KMS-11 (cell line): ENCODE measurements around the gene XPOT.
A peak's percentile ranks its signal among the peaks of the same experiment; 100 is the strongest.

ENCODE experiments used
- H2AFZ ChIP-seq: fragments of 200-600 bp; sonication (generic); 2 replicates; pipeline ENCODE4 v1.6.1; 2016; ENCODE audit warnings: antibody characterized with exemption, mixed run types, low read depth
- H3K27ac ChIP-seq: fragments of 200-600 bp; sonication (generic); 2 replicates; pipeline ENCODE4 v1.6.1; 2016; ENCODE audit warnings: mild to moderate bottlenecking, mixed run types
- H3K27me3 ChIP-seq: fragments of 200-600 bp; sonication (generic); 2 replicates; pipeline ENCODE4 v1.6.1; 2017; ENCODE audit warnings: mild to moderate bottlenecking, low read depth, mixed run types, moderate library complexity; ENCODE audit not compliant: insufficient read depth
- H3K36me3 ChIP-seq: fragments of 200-600 bp; sonication (generic); 2 replicates; pipeline ENCODE4 v1.6.1; 2017; ENCODE audit warnings: mild to moderate bottlenecking, mixed run types; ENCODE audit not compliant: insufficient read depth
- H3K4me1 ChIP-seq: fragments of 200-600 bp; sonication (generic); 2 replicates; pipeline ENCODE4 v1.6.1; 2016; ENCODE audit warnings: mild to moderate bottlenecking, low read depth, mixed run types; ENCODE audit not compliant: poor library complexity, severe bottlenecking
- H3K4me2 ChIP-seq: fragments of 200-600 bp; sonication (generic); 2 replicates; pipeline ENCODE4 v1.7.0; 2016; ENCODE audit warnings: mild to moderate bottlenecking, mixed run types
- H3K4me3 ChIP-seq: fragments of 200-600 bp; sonication (generic); IDR thresholded peaks from 2 replicates; pipeline ENCODE4 v1.6.1; 2017; ENCODE audit warnings: low read depth, low read length, mixed read lengths; ENCODE audit not compliant: insufficient read depth
- H3K79me2 ChIP-seq: fragments of 200-600 bp; sonication (generic); 2 replicates; pipeline ENCODE4 v1.6.1; 2016; ENCODE audit warnings: low read depth, mixed run types; ENCODE audit not compliant: insufficient read depth
- H3K9ac ChIP-seq: fragments of 200-600 bp; sonication (generic); 2 replicates; pipeline ENCODE4 v1.6.1; 2016; ENCODE audit warnings: mild to moderate bottlenecking, mixed run types
- H4K20me1 ChIP-seq: fragments of 200-600 bp; sonication (generic); 2 replicates; pipeline ENCODE4 v1.6.1; 2016; ENCODE audit warnings: mild to moderate bottlenecking, mixed run types; ENCODE audit not compliant: insufficient read depth
- CTCF ChIP-seq: fragments of 200-600 bp; sonication (generic); conservative IDR thresholded peaks from 2 replicates; pipeline ENCODE4 v1.6.1; 2017; ENCODE audit warnings: low read depth, mild to moderate bottlenecking, antibody characterized with exemption, low read length, moderate library complexity, mixed read lengths

The XPOT gene

GRCh38 chr12:64450057-64450640 is 46.0 kb downstream of the XPOT start:
- Histone ChIP-seq H3K27ac (peak overlapping the region; percentile 65; the same call in 1 of the 2 replicates), H3K79me2 (peaks cover 38% of the 10 kb centered on the region), H3K4me1 (peaks cover 38% of the 10 kb centered on the region), H3K4me2 (peak overlapping the region; percentile 91; the same call in 1 of the 2 replicates), H2AFZ (no peak overlapping the region), H3K4me3 (no peak overlapping the region), H3K36me3 (peaks cover 6% of the 10 kb centered on the region; the same call in 1 of the 2 replicates), H4K20me1 (peaks cover under 1% of the 10 kb centered on the region; the same call in 1 of the 2 replicates), H3K9ac (no peak overlapping the region; the same call in 1 of the 2 replicates), H3K27me3 (no peaks in the 10 kb centered on the region)
- no peak for TF ChIP-seq CTCF

GRCh38 chr12:64450711-64451486 is 46.7 kb downstream of the XPOT start:
- peaks cover 46% of the 10 kb centered on the region for H3K4me1 ChIP-seq
- peak overlapping the region; percentile 66; the same call in 1 of the 2 replicates for H2AFZ ChIP-seq
- peak overlapping the region; percentile 91 for H3K4me2 ChIP-seq
- no peak for TF ChIP-seq CTCF
- peak overlapping the region; percentile 65; the same call in 1 of the 2 replicates for H3K27ac ChIP-seq
- peaks cover 7% of the 10 kb centered on the region; the same call in 1 of the 2 replicates for H4K20me1 ChIP-seq
- peaks cover 45% of the 10 kb centered on the region for H3K79me2 ChIP-seq
- peak overlapping the region; percentile 53 for H3K4me3 ChIP-seq
- H3K9ac ChIP-seq: peak overlapping the region; percentile 89
- H3K27me3 ChIP-seq: no peaks in the 10 kb centered on the region
- peaks cover 6% of the 10 kb centered on the region; the same call in 1 of the 2 replicates for H3K36me3 ChIP-seq

GRCh38 chr12:64451687-64452558 is 47.7 kb downstream of the XPOT start, which contains the start of gene TBK1:
TBK1 (plus strand) TSS chr12:64452120; CDS start chr12:64455871, 3,751 bp downstream.
- Histone ChIP-seq H3K27ac (peak within 1 kb of the TSS; percentile 65), H3K9ac (peak within 1 kb of the TSS; percentile 89), H3K79me2 (peaks cover 53% of the 10 kb centered on the region), H2AFZ (peak within 1 kb of the TSS; percentile 66), H3K27me3 (no peaks in the 10 kb centered on the region), H3K36me3 (peaks cover 7% of the 10 kb centered on the region; the same call in 1 of the 2 replicates), H3K4me1 (peaks cover 47% of the 10 kb centered on the region), H3K4me2 (peak within 1 kb of the TSS; percentile 91), H4K20me1 (peaks cover 7% of the 10 kb centered on the region; the same call in 1 of the 2 replicates), H3K4me3 (peak within 1 kb of the TSS; percentile 53)
- no peak for TF ChIP-seq CTCF
